ENCODE data around the gene FBXO17.
A peak's percentile ranks its signal among the peaks of the same experiment; 100 is the strongest.
"Not testable (repeated sequence)": the region's sequence is repeated elsewhere in the genome, so short reads cannot be mapped to it uniquely, and the experiment has no call there.

Gene FBXO17

DNA sequence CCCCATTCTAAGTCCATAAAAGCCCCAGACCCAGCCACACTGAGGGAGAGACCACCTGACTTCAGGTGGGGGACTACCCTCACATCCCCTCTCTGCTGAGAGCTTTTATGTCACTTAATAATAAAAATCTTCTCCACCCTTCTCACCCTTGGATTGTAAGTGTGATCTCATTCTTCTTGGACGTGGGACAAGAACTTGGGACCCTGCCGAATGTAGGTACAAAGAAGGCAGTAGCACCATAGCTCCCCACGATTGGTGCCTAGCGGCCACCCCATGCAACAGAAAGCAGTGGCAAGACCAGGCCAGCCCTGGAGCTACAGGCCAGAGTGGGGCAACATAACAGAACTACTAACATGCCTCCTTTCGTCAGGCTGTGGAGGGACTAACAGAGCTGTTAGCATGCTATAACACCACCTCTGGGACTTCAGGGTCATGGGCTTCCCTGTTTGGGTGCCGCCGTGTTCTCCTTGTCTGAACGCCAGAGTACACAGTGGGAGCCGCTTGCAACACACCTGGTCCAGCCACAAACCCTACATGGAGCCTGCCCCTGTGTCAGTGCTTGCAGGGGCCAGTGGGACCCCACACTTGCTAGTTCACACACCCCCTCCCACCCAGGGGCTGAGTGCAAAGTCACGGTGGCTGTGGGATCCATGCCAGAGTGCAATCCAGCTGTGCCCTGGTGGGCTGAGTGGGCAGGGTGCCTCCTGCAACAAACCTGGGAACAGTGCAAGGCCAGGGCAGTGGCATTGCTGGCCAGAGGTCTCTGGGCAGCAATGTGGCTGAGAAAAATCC, 5.2 kb upstream of the FBXO17 start:
- DNase-seq (ENCODE audit: low spot score), result no peak

DNA sequence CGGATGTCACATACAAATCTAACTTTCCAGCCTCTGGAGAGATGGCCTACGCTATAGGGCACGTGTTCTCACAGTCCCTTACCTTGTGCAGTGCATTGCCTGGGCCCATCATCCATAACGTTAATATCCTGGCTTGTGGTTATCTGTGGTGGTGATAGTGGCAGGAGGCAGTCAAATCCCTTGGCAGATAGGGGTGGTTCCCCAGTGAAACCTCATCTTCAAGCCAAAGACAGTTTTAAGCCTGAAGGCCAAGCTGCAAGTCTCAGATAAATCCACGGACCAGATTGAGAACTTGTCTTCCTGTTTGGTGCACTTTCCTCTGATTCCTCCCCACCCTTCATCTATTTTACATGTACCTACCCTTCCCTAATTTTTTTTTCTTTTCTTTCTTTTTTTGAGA, 4.3 kb upstream of the FBXO17 start:
- DNase-seq (ENCODE audit: low spot score), result no peak

DNA sequence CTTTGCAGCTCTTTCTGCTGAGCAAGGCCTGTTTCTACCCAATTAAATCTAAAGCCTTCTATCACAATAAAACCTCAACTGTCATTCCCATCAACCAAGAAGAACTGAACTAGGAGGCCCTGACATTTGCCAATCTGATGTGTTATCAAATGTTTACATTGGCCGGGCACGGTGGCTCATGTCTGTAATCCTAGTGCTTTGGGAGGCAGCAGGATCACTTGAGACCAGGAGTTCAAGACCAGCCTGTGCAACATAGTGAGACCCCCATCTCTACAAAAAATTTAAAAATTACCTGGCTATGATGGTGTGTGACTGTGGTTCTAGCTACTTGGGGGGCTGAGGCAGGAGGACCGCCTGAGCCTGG, 2.8 kb upstream of the FBXO17 start:
- DNase-seq (ENCODE audit: low spot score), result no peak

DNA sequence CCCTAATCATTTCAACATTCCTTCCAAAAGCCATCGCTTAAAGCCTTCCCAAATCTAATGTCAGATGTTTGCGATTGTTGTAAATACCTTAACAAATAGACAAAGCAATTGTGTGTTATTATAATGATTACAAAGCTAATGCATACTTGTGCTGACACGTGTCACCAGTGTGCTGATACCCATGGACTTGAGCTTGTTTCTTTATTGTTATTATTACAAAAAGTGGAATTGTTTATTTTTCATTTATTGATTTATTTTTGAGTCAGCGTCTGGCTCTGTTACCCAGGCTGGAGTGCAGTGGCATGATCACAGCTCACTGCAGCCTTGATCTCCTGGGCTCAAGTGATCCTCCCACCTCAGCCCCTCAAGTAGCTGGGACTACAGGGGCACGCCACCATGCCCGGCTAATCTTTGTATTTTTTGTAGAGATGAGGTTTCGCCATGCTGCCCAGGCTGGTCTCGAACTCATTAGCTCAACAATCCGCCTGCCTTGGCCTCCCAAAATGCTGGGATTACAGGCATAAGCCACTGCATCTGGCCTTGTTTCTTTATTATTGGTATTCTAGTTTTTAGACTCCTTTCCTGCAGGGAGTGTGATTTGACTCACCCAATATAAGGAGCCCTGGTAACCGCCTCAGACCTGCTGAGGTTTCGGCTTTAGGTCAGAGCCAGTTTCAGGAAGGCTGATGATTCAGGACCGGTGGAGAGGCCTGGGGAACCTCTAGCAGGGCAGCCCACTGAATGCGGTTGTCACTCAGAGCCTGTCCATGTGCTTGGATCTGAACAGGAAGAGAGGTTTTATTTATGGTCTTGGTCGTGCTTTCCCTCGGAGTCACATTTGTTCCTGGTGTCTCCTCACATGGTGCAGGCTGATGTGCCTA, 2.1 kb upstream of the FBXO17 start:
- no peak for DNase-seq (ENCODE audit: low spot score)

DNA sequence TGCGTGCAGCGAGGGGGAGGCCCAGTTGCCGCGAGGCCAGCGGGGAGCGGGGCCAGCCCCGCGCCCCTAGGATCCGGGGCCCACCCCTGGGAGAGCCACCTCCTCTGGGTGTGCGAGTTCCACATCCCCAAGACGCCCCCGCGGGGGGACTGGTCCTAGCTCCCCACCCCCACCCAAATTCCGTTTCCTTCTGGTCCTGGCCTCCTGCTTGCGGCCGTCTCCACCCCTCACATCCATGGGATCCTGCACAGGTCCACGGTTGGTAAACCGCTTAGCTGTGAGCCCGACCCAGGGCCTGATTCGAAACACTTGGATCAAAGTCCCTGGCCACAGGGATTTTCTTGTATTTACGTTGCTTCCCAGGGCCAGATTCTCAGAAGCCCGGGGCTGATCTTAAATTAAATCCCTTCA, 324 bp upstream of the FBXO17 start:
- no peak for DNase-seq (ENCODE audit: low spot score)

DNA sequence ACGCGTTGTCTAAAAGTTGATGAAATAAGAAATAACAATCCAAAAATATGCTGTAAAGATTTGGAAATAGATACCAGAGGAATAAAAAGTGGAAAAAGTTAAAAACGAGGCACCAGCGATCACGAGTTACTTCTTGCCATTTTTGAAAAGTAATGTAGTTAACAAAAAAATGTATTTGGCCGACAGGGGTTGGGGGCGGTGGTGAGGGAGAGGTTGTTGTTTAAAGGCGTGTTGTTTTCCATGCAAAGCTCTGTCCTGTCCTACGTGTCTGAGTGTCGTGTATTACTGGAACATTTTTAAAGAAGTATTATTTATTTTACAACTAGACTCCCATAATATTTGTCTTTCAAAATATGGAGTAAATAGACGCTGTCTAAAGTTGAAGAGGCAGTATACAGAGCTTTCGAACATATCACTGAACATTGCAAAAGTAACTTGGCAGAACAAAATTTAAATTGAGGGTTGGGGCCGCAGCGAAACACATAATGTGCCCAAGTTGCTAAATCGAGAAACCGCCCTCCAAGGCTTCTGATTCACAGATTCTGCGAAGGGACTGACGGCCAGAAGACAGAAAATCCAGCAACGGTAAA, 823 bp downstream of the FBXO17 start:
- DNase-seq (ENCODE audit: low spot score), result no peak

DNA sequence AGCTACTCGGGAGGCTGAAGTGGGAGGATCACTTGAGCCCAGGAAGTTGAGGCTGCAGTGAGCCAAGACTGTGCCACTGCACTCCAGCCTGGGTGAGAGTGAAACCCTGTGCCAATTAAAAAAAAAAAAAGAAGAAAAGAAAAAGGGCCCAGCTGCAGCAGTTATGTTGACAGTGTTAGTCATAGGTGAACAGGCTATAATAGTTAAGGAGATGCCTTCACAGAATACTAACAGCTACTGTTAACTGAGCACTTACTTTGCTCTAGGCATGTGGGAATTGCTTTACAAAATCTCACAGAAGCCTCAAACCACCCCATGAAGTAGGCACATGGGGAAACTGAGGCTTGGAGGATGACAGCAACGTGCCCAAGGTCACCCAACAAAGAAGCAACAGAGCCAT, 3.9 kb downstream of the FBXO17 start:
- DNase-seq (ENCODE audit: low spot score), result no peak

DNA sequence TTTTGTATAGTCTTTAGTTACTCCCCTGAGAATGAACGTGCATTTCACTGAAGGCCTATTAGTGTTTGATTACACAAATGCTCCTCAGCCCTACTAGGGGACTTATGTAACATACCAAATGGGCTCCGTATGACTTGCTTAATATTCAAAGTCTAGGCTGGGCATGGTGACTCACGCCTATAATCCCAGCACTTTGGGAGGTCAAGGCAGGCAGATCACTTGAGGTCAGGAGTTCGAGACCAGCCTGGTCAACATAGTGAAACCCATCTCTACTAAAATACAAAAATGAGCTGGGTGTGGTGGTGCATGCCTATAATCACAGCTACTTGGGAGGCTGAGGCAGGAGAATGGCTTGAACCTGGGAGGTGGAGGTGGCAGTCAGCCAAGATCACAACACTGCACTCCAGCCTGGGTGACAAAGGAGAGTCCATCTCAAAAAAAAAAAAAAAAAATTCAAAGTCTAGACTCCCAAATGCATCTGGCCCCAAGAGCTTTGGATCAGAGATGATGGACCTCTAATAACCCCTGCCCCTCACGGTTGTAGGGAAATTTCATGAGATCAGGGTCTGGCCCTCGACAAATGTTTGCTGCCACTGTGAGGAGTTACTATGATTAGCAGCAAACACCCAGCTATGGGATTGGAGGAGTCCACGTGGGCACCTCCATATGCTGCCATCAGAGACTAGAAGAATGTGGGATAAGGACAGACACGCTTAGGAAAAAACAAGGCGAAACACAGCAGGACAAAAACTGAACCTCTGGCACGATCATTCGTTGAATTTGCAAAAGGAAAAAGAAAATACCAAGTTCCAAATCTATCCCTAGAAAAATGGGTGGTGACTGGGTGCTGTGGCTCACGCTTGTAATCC, 4.6 kb downstream of the FBXO17 start:
- DNase-seq (ENCODE audit: low spot score), result no peak

DNA sequence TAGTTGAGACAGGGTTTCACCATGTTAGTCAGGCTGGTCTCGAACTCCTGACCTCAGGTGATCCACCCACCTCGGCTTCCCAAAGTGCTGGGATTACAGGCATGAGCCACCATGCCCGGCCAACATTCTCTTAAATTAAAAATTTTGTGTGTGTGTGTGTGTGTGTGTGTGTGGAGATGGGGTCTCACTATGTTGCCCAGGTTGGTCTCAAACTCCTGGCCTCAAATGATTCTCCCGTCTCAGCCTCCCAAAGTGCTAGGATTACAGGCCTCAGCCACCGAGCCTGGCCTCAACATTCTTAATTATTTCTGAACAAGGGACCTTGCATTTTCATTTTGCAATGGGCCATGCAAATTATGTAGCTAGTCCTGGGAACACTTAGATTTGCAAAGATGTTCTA, 9.4 kb downstream of the FBXO17 start:
- not testable (repeated sequence) for DNase-seq (ENCODE audit: low spot score)

DNA sequence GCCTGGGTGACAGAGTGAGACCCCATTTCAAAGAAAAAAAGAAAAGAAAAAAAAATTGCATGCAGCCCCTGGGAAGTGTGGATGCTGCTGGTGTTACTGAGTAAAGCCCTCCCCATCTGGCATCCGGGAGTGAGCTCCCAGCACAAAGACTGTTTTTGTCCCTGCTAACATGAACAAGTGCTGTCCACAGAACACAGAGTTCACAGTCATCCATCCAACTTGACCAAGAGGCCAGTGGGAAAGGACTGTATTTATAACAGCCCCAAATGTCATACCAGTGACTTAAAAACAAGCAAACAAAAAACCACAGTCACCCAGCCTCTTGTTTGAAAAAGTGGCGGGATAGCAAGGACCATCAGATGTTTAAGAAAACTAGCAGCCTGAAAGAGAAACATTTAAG, 10.8 kb downstream of the FBXO17 start:
- DNase-seq (ENCODE audit: low spot score), result no peak

DNA sequence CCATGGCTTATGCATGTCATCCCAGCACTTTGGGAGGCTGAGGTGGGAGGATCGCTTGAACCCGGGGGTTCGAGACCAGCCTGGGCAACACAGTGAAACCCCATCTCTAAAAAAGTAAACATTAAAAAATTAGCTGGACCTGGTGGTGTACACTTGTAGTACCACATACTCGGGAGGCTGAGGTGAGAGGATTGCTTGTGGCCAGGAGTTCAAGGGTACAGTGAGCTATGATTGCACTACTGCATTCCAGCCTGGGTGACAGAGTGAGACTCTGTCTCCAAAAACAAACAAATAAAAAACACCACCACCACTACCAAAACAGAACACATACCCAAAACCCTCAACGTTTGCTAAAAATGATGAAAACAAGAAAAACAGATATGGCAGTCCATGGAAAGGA, 15.9 kb downstream of the FBXO17 start:
- no peak for DNase-seq (ENCODE audit: low spot score)

DNA sequence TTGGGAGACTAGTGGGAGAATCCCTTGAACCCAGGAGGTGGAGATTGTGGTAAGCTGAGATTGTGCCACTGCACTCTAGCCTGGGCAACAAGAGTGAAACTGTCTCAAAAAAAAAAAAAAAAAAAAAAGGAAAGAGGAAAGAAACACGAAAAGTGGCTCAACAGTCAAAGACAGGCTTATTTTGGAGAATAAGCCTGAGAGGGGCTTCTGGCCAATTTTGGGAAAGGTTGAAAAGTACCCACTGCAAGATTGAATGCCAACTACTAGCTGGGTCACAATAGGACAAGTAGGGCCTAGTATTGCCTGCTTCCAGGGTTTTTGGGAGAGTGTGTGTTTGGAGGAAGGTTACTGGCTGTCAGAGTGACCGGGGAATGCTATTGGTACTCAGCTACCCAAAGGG, 17.2 kb downstream of the FBXO17 start:
- DNase-seq (ENCODE audit: low spot score), result no peak

DNA sequence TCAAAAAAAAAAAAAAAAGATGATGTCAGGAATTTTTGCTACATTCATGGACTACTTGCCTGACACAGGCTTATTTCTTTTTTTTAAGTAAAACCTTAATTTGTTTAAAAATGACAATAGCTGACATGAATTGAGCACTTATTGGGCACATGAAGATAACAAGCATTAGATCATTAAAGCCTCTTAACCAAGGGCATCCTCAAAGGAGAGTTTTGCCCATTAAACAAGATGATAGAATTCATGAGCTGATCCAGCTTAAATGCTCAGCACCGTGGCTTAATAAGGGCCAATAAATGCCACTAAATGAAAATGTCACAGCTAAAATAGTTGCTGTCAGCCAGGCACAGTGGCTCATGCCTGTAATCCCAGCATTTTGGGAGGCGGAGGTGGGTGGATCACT, 19.3 kb downstream of the FBXO17 start:
- no peak for DNase-seq (ENCODE audit: low spot score)

DNA sequence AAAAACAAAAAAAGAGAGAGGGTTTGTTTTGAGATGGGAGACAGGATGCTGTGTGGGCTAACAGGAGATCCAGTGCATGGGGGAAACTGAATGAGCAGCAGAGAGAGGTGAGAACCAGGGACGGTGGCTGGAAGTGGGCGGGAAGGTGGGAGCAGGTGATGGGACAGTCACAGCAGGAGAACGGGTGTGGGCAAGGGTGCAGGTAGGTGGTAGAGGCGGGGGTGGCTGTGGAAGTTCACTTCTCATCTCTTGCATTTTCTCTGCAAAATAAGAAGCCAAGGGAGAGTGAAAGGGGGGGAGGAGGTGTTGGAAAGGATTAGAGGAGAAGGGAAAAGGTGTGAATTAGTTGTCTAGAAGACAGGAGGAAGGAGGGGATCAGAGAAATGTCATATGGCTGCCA, 21.9 kb downstream of the FBXO17 start:
- no peak for DNase-seq (ENCODE audit: low spot score)

DNA sequence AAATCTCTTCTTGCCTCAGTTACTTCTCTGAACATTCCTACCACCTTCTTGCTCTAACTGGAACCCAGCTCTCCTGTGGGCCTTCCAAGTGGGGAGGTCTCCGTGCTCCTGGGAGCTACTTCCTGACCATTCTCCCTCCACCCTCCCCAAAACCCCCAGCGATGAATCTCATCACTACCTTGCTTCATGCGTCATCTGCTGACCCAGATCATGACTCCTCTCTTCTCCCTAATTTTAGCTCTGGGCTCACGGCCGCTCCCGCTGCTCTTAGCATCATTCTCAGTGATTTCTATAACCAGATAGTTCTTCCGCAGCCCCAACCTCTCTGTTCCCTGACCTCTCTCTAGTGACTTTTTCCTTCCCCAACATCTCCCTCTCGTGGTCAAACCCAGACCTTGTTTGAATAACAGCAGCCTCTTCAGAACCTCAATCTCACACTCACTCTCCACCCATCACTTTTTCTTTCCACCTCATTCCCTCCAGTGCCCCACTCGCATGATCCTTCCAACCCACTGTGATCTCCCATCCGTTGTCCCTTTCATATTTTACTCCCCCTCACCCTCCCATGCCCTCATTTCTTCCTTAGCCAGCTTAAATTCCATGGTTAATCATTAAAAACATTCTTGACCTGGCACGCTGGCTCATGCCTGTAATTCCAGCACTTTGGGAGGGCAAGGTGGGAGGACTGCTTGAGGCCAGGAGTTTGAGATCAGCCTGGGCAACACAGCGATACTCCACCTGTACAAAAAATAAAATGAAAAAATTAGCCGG, 23.0 kb downstream of the FBXO17 start:
- no peak for DNase-seq (ENCODE audit: low spot score)

DNA sequence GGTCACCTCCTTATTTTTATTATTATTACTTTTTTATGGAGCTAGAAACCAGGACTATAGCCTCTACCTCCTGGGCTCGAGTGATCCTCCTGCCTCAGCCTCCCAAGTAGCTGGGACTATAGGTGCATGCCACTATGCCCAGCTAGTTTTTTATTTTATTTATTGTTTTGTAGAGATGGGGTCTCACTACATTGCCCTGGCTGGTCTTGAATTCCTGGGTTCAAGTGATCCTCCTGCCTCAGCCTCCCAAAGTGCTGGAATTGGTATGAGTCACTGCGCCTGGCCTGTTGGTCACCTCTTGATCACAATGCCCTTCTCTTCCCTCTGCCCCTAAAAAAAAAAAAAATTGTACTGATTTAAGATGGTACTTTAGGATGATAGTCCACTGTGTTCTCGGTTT, 24.4 kb downstream of the FBXO17 start:
- no peak for DNase-seq (ENCODE audit: low spot score)

DNA sequence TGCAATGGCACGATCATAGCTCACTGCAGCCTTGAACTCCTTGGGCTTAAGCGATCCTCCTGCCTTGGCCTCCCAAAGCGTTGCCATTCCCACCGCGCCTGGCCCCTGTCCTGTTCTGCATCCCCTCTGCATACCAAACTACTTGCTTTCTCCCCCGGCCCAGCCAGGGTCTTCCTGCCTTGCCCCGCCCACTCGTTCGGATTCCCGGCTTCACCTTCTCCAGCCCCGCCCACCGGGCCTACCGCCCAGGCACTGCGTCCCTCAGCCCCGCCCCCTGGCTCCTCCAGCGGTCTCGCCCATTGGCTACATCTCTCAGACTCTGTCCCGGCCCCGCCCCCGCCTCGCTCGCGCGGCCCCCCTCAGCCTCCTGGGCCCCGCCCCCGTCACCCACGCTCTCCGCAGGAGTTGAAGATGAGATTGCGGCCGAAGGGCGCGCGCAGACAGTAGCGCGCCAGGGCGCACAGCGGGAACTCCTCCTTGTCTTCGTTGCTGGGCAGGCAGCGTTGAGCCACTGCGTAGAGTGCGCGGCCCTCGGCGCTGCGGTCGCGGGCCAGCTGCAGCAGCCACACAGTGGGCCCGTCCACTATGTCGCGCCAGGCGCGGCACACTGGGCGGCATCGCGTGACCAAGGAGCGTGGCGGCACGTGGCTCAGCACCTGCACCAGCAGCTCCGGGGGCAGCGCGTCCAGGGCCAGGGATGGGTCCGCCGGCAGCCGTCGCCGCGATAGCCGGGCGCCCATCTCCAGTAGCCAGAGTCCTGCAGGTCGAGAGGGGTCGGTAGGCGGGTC, 25.8 kb downstream of the FBXO17 start:
- DNase-seq (ENCODE audit: low spot score), result peak; percentile 98

DNA sequence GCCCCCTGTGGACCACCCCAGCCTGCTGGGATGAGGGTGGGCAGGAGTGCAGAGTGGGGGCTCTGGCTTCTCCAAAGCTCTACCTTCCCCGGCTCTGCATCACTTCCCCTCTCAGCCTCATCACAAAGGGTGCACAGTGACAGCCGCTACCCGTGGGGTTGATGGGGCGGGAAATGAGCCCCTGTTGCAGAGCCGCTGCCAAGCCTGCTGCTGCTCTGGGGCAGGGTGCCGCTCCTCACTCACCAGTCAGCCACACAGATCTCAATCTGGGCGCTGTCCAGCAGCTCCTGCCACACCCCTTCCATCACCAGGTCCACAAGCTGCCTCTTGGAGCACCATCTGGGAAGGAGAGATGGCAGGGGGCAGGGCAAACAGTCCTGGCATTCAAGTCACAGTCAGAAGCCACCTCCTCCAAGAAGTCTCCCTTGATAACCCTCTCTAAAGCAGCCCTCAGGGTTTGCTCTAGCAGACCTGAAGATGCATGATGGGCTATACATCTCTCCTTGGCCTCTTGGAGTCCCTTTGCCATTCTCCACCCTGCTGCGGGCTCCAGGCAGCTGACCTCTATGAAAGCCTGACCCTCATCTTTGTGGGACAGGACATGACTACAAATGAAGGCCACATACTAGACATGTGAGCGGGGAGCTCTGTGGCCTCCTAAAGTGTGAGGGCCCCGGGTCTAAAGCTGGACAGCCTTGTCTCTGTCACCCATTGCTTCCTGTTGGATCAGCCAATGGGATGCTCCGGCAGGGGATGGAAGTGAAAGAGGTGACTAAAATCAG, 29.1 kb downstream of the FBXO17 start:
- DNase-seq (ENCODE audit: low spot score), result no peak

DNA sequence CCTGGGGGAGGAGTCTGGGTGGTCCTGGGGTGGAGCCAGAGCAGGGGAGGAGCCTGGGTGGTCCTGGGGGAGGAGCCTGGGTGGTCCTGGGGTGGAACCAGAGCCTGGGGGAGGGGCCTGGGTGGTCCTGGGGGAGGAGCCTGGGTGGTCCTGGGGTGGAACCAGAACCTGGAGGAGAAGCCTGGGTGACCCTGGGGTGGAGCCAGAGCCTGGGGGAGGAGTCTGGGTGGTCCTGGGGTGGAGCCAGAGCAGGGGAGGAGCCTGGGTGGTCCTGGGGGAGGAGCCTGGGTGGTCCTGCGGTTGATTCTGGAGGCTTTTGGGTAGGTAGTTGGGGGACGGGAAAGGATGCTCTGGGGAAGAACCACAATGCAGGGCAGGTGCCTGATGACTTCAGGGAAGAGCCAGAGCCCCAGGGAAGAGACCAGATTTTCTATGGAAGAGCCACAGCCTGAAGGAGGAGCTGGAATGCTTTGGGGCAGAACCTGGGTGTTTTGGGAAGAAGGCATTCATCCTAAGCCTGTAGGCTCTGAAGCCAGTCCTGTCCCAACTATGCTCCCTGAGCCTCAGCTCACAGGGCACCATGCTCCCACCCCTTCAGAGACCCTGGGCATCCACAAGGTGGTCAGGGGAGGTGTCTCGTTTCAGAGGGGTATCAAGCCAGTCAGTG, 29.8 kb downstream of the FBXO17 start:
- no peak for DNase-seq (ENCODE audit: low spot score)
